ENCODE results near the gene ZC3H18. TPM values are rescaled to one million over a fixed set of nuclear protein-coding genes. Genes with fewer than 3 reads are reported as not detected.

ZC3H18 gene
- total RNA-seq = 11.3 and 12.8 TPM in 2 replicates

DNA sequence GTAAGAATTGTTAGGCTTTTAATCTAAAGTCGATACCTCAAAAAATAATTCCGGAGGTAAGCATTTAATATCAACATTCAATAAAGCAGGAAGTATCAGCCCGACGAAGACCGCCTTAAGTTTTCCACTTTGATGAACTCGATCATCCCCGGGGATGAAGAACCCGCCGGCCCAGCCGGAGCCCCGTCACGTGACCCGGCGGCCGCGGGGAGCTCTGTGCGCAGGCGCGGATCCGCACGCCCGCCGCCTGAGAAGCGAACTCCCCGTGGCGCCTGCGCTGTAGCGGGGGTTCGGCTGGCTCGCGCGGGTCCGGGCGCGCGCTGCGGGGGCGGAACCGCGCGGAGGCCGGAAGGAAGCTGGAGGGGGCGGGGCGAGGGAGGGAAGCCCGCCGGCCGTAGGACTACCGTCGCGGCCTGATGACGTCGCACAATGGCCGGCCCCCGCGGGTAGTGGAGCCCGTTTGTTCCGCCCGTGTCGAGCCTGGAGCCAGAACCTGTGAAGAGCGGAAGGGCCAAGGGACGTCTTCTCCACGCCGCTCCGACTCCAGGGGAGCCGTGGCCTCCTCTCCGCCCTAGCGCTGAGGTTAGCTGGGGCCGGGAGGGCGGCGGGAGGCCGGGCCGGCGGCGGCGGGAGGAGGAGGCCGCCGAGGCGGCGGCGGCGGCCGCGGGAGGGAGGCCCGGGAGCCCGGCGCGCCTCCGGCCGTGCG is at the start of gene ZC3H18:
Gene ZC3H18, plus strand, starts transcription at position 419 of the 706 bp plus-strand sequence. CDS start 6,721 bp downstream, outside the sequence.

DNA sequence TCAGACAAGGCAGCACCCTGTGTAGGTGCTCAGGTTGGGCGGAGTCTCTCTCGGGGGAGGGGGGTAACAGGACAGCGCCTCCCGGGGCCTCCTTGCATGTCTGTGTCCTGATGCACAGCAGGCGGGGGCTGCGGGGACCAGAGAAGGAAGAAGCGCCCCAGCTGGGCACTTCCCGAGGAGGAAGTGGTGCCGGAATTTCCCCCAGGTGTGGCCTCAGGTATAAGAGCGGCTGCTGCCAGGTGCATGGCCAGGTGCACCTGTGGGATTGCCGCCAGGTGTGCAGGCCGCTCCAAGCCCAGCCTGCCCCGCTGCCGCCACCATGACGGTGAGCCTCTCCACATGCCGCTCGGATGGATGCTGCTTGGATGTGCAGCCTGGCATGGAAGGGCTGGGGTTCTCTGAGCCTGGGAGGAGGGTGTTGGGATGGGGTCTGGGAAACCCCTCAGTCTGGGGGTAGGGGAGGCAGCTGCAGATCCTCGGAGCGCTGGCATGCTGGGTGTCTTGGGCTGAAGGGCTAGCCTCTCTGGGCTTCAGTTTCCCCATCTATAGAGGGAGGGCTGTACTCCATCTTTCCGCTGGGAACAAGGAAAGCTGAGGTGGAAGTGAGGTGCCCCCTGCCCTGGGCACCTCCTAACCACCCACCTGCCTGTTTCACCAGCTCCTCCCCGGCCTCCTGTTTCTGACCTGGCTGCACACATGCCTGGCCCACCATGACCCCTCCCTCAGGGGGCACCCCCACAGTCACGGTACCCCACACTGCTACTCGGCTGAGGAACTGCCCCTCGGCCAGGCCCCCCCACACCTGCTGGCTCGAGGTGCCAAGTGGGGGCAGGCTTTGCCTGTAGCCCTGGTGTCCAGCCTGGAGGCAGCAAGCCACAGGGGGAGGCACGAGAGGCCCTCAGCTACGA is 68.4 kb downstream of the ZC3H18 start, which contains the start of gene IL17C:
Gene IL17C, plus strand, starts transcription at position 250 of the 908 bp plus-strand sequence. Its CDS starts 70 bp downstream, at position 320.

DNA sequence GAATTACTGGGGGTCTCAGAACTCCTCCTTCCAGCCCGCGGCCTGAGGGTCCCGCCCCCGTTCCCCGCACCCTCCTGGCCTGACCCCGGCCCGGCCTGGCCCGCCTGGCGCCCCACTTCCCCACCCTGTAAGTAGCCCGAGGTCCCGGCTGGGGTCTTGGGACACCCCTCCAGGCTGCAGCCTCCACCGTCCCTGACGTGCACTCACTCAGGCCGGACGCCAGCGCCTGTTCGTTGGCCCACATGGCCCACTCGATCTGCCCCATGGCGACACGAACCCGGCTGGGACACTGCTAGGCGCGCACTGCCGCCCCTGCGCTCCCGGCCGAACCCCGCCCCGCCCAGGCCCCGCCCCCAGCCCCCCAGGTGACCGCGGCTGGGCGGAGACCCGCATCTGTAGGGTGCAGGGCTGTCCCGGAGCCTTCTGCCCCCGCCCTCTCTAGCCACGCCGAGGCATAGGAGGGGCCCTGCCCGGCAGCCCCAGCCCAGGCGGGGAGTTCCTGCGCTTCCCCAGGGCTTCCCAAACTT is 80.6 kb downstream of the ZC3H18 start, which contains the start of gene CYBA:
Gene CYBA, minus strand, starts transcription at position 305 of the 527 bp plus-strand sequence. Its CDS starts 40 bp downstream, at position 265.

DNA sequence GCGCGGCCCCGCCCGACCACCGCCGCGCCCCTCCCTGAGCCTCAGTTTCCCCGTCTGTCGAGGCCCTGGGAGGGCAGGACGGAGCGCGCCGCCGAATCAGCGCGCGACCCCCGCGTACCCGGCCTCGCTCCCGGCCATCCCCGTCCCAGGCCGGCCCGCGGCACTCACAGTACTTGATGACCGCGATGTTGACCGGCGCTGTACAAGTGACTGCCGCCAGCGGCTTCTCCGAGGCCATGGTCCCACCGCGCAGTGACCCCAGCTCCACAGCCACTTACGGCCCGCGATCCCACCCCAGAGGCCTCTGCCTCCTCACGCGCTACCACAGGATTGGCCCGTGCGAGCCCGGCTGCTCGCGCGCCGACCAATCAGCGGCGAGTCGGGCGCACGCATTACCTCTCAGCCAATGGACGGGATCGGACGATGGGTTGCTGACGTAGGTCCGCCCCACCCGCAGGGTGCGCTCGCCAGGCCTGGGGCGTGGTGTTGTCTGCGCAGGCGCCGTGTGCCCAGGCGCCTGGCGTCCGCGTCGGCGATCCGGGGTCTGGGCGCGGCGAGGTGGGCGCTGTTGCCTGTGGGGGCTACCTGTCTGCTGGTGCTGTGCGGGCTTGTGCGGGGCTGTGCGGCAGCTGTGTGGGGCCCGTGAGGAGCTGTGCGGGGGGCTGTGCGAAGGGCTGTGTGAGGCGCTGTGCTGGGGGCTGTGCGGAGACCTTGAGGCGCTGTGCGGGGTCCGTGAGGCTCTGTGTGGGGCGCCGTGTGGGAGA is 92.8 kb downstream of the ZC3H18 start, which contains the start of gene MVD:
Gene MVD, minus strand, starts transcription at position 249 of the 764 bp plus-strand sequence. Its CDS starts 11 bp downstream, at position 238.

Other genes starting within 250 kb of the ZC3H18 start
- 7.2 and 17.1 TPM in 2 replicates for gene ZNF469, start 187.4 kb upstream of the ZC3H18 start, total RNA-seq
- 2.0 and 2.8 TPM in 2 replicates for gene ZFPM1, start 117.1 kb upstream of the ZC3H18 start, total RNA-seq
- not detected in 2 replicates for gene IL17C, start 68.2 kb downstream of the ZC3H18 start, total RNA-seq
- 180 and 213 TPM in 2 replicates for gene CYBA, start 80.7 kb downstream of the ZC3H18 start, total RNA-seq
- gene MVD, start 92.7 kb downstream of the ZC3H18 start, total RNA-seq = 52.5 and 77.8 TPM in 2 replicates
- 0.23 TPM in 1 of 2 replicates, not detected in the other for gene SNAI3, start 116.1 kb downstream of the ZC3H18 start, total RNA-seq
- gene RNF166, start 136.0 kb downstream of the ZC3H18 start, total RNA-seq = 7.4 and 13.1 TPM in 2 replicates
- gene CTU2, start 136.1 kb downstream of the ZC3H18 start, total RNA-seq = 11.5 and 17.8 TPM in 2 replicates
- gene PIEZO1, start 214.8 kb downstream of the ZC3H18 start, total RNA-seq = 272 and 555 TPM in 2 replicates
- 3.8 and 4.2 TPM in 2 replicates for gene CDT1, start 233.4 kb downstream of the ZC3H18 start, total RNA-seq
- gene APRT, start 241.5 kb downstream of the ZC3H18 start, total RNA-seq = 56.4 and 79.3 TPM in 2 replicates

Measured in smooth muscle cell of the pulmonary artery (primary cell).